PC-3 (cell line): ENCODE data around the gene ESRP2. TPM values are rescaled to one million over a fixed set of nuclear protein-coding genes. Genes with fewer than 3 reads are reported as not detected.

ENCODE experiments used
- ATAC-seq: fragments of 200-7000 bp; cut with Tn5 transposase; 2 replicates; pipeline ENCODE4 v1.9.1; 2020; ENCODE audit warnings: mild to moderate bottlenecking, moderate library complexity
- BruUV-seq: library from RNA; stranded (reverse); fragments of 400-500 nt; replicated peaks from 2 replicates; lab custom pipeline; 2021; lab: Mats Ljungman, UMichigan
- CTCF ChIA-PET: fragments of 300-600 bp; sonication (Branson Sonifier 250); formaldehyde crosslinking; loops from one replicate; lab custom pipeline; 2022; ENCODE audit warnings: antibody characterized with exemption; lab: Charles Lee
- POLR2A ChIA-PET: fragments of 300-600 bp; sonication (Branson Sonifier 250); formaldehyde crosslinking; loops from one replicate; lab custom pipeline; 2022; ENCODE audit warnings: antibody characterized with exemption; ENCODE audit not compliant: unreplicated experiment; lab: Charles Lee
- DNase-seq: peaks from one replicate; pipeline ENCODE4 v3.0.0-alpha.2; 2015
- H2AFZ ChIP-seq: fragments of 300-600 bp; sonication (generic); 2 replicates; pipeline ENCODE4 v1.6.0; 2016; ENCODE audit warnings: antibody characterized with exemption, low read length
- H3F3A ChIP-seq: fragments of 300-600 bp; sonication (generic); one replicate; pipeline ENCODE4 v1.6.0; 2017; ENCODE audit warnings: antibody characterized with exemption, low read length, control low read depth, mild to moderate bottlenecking; ENCODE audit not compliant: unreplicated experiment
- H3K27ac ChIP-seq: fragments of 300-600 bp; sonication (generic); 2 replicates; pipeline ENCODE4 v1.5.1; 2016; ENCODE audit warnings: mild to moderate bottlenecking, low read length
- H3K27me3 ChIP-seq: fragments of 300-600 bp; sonication (generic); 2 replicates; pipeline ENCODE4 v1.6.1; 2016; ENCODE audit warnings: low read length, mixed read lengths
- H3K36me3 ChIP-seq: fragments of 300-600 bp; sonication (generic); 2 replicates; pipeline ENCODE4 v1.6.1; 2016; ENCODE audit warnings: low read depth, mixed run types, low read length, mixed read lengths
- H3K4me1 ChIP-seq: fragments of 300-600 bp; sonication (generic); 2 replicates; pipeline ENCODE4 v1.5.1; 2016; ENCODE audit warnings: low read length; ENCODE audit not compliant: insufficient read depth
- H3K4me2 ChIP-seq: fragments of 300-600 bp; sonication (generic); 2 replicates; pipeline ENCODE4 v1.6.0; 2016; ENCODE audit warnings: low read length
- H3K4me3 ChIP-seq: fragments of 300-600 bp; sonication (generic); 2 replicates; pipeline ENCODE4 v1.5.1; 2016; ENCODE audit warnings: mild to moderate bottlenecking, low read length, mixed read lengths
- H3K79me2 ChIP-seq: fragments of 300-600 bp; sonication (generic); 2 replicates; pipeline ENCODE4 v1.6.1; 2017; ENCODE audit warnings: low read length, mixed read lengths
- H3K9ac ChIP-seq: fragments of 300-600 bp; sonication (generic); 2 replicates; pipeline ENCODE4 v1.6.0; 2016; ENCODE audit warnings: mild to moderate bottlenecking, low read length
- H3K9me2 ChIP-seq: fragments of 300-600 bp; sonication (generic); replicated peaks from 2 replicates; pipeline ENCODE4 v1.6.1; 2016; ENCODE audit warnings: mixed run types, low read length, mixed read lengths
- H3K9me3 ChIP-seq: fragments of 300-600 bp; sonication (generic); 2 replicates; pipeline ENCODE4 v1.6.1; 2016; ENCODE audit warnings: low read length, mixed read lengths
- H4K20me1 ChIP-seq: fragments of 300-600 bp; sonication (generic); 2 replicates; pipeline ENCODE4 v1.6.1; 2016; ENCODE audit warnings: low read length, mixed read lengths
- CTCF ChIP-seq: fragments of 300-600 bp; sonication (generic); conservative IDR thresholded peaks from 2 replicates; pipeline ENCODE4 v1.5.1; 2017; ENCODE audit warnings: antibody characterized with exemption, low read depth, mild to moderate bottlenecking, low read length
- EZH2 ChIP-seq: fragments of 300-600 bp; sonication (generic); IDR thresholded peaks from one replicate; pipeline ENCODE4 v1.6.1; 2017; ENCODE audit warnings: antibody characterized with exemption, mild to moderate bottlenecking, low read length; ENCODE audit not compliant: unreplicated experiment
- EZH2phosphoT487 ChIP-seq: fragments of 300-600 bp; sonication (generic); IDR thresholded peaks from 2 replicates; pipeline ENCODE4 v1.6.1; 2018; ENCODE audit warnings: mild to moderate bottlenecking, antibody characterized with exemption, low read length, borderline replicate concordance
- intact Hi-C: fragments of 100-400 bp; cut with micrococcal nuclease; formaldehyde crosslinking; loops from 2 replicates; pipeline ENCODE4 v1.9.0; 2023
- total RNA-seq: library from RNA; depleted of rRNA; stranded (reverse); fragments of >200 nt; gene quantifications from 2 replicates; pipeline ENCODE4 v1.2.3, GENCODE V29; 2014

Gene ESRP2
- total RNA-seq, 1 experiment from 2014 or later = 46.9 TPM

- Histone ChIP-seq H3K4me2 (no peak overlapping the region), H3K27ac (no peak overlapping the region), H3K9ac (no peak overlapping the region), H3K4me3 (no peak overlapping the region), H3F3A (no peaks in the 10 kb centered on the region), H3K4me1 (no peaks in the 10 kb centered on the region), H4K20me1 (no peaks in the 10 kb centered on the region), H3K79me2 (no peaks in the 10 kb centered on the region), H2AFZ (no peak overlapping the region), H3K9me2 (no peaks in the 10 kb centered on the region), H3K36me3 (no peaks in the 10 kb centered on the region), H3K9me3 (no peaks in the 10 kb centered on the region), H3K27me3 (no peaks in the 10 kb centered on the region)
- no TSS peak for BruUV-seq
- TF ChIP-seq EZH2 = no peak
- no peak for TF ChIP-seq CTCF
- TF ChIP-seq EZH2phosphoT487 = no peak
- DNase-seq (no peak), ATAC-seq (no peak)
- POLR2A ChIA-PET = no interaction called here
- CTCF ChIA-PET = no interaction called here
- intact Hi-C loops = no loop called here
Measured at GRCh38 chr16:68215302-68215701, 20.6 kb downstream of the ESRP2 start.

GRCh38 chr16:68214726-68215125 lies 21.2 kb downstream of the ESRP2 start:
- no peaks in the 10 kb centered on the region for H4K20me1 ChIP-seq
- no peaks in the 10 kb centered on the region for H3K27me3 ChIP-seq
- no peak overlapping the region for H3K27ac ChIP-seq
- H3K4me2 ChIP-seq = no peak overlapping the region
- no TSS peak for BruUV-seq
- no peaks in the 10 kb centered on the region for H3K4me1 ChIP-seq
- no peak overlapping the region for H2AFZ ChIP-seq
- H3K36me3 ChIP-seq = no peaks in the 10 kb centered on the region
- H3K79me2 ChIP-seq = no peaks in the 10 kb centered on the region
- DNase-seq (no peak), ATAC-seq (no peak)
- no peak overlapping the region for H3K4me3 ChIP-seq
- ChIA-PET CTCF (no interaction called here), POLR2A (no interaction called here)
- no peaks in the 10 kb centered on the region for H3K9me3 ChIP-seq
- H3F3A ChIP-seq = no peaks in the 10 kb centered on the region
- intact Hi-C loops = no loop called here
- H3K9me2 ChIP-seq = no peaks in the 10 kb centered on the region
- TF ChIP-seq CTCF (no peak), EZH2 (no peak), EZH2phosphoT487 (no peak)
- H3K9ac ChIP-seq = no peak overlapping the region

GRCh38 chr16:68206245-68206644 lies 29.7 kb downstream of the ESRP2 start:
- Histone ChIP-seq H3K9me2 (no peaks in the 10 kb centered on the region), H4K20me1 (no peaks in the 10 kb centered on the region), H3K4me1 (no peaks in the 10 kb centered on the region), H3K79me2 (no peaks in the 10 kb centered on the region), H3K27me3 (no peaks in the 10 kb centered on the region), H3K9me3 (no peaks in the 10 kb centered on the region), H3F3A (no peaks in the 10 kb centered on the region), H3K27ac (no peak overlapping the region), H2AFZ (no peak overlapping the region), H3K9ac (no peak overlapping the region), H3K36me3 (no peaks in the 10 kb centered on the region), H3K4me3 (no peak overlapping the region), H3K4me2 (no peak overlapping the region)
- POLR2A ChIA-PET = no interaction called here
- no TSS peak for BruUV-seq
- intact Hi-C loops = no loop called here
- DNase-seq (no peak), ATAC-seq (no peak)
- TF ChIP-seq EZH2 = no peak
- no peak for TF ChIP-seq CTCF
- TF ChIP-seq EZH2phosphoT487 = no peak
- CTCF ChIA-PET = no interaction called here
